Measurements from ENCODE around the gene PRDM8.

The PRDM8 gene

GRCh38 chr4:80192252-80192866 is 4.9 kb upstream of the PRDM8 start:
- DNase-seq (ENCODE audit: extremely low spot score), result no peak
- no peak for TF ChIP-seq CTCF (IDR thresholded peaks at IDR 0.05; ENCODE audit: control extremely low read depth, extremely low read depth, low read depth, missing control alignments)
- ChIA-PET POLR2A (no interaction called here), CTCF (interaction anchor here (0.9 kb wide), 1 partner anchor 10 kb away, joined by 3 read pairs; no protein-coding TSS in a partner anchor)

DNA sequence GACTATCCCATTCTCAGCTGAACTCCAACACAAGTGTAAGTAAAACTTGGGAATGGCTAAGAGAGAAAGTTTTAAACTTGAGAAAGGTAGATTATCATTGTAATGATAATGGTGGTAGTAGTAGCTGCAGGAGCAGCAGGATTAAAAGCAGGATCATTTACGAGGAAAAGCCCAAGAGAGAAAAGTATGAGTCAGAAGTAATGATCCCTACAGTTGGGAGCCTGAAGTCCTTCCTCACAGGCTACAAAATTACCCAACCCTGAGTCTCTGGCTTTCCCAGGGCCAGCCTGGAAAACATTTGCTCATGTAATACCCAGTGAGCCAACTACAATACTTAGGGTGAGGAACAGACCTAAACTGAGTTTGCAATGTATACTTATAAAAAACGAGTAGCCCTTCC is 4.4 kb upstream of the PRDM8 start:
- no peak for DNase-seq (ENCODE audit: extremely low spot score)
- ChIA-PET CTCF (no interaction called here), POLR2A (no interaction called here)
- TF ChIP-seq CTCF (IDR thresholded peaks at IDR 0.05; ENCODE audit: control extremely low read depth, extremely low read depth, low read depth, missing control alignments), result no peak

- no peak for TF ChIP-seq CTCF (IDR thresholded peaks at IDR 0.05; ENCODE audit: control extremely low read depth, extremely low read depth, low read depth, missing control alignments)
- ChIA-PET POLR2A (no interaction called here), CTCF (interaction anchor here (1.1 to 1.6 kb wide), 3 partner anchors 9 to 12 kb away, joined by 3 to 7 read pairs (median 4); no protein-coding TSS in a partner anchor)
- DNase-seq (ENCODE audit: extremely low spot score), result no peak
Observed at GRCh38 chr4:80195441-80196140, 1.7 kb upstream of the PRDM8 start.

DNA sequence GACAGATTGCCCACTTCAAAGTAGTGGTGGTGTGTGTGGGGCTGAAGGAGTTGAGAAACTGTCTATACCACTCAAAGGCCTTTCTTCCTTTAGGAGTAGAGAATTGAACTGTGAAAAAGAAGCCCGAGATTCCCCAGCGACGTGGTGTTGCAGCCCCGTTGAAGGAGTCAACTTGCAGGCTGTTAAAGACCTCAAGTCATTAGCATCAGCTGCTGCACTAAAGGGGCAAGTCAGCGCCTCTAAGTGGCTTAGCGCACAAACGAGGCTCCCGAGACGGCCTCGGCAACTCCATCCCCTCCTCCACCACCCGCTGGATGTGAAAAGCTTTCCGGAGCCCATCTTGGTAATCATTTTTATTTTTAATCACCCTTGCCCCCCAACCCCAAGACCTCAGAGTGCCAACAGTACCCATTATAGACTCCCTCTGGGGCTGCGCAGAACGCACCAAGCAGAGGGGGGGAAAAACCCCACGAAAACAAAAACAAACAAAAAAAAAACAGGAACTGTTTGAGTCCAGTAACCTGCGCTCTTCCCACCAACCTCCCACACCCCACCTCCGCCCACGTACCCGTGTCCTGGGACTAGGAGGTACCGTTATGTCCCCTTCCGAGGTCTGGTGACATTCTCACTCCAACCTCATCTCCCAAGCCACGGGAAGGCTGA is 913 bp upstream of the PRDM8 start:
- POLR2A ChIA-PET, result no interaction called here
- no peak for TF ChIP-seq CTCF (IDR thresholded peaks at IDR 0.05; ENCODE audit: control extremely low read depth, extremely low read depth, low read depth, missing control alignments)
- DNase-seq (ENCODE audit: extremely low spot score), result no peak
- CTCF ChIA-PET, result interaction anchor here (1.1 to 1.6 kb wide), 4 partner anchors 8 to 13 kb away, joined by 3 to 7 read pairs (median 5); no protein-coding TSS in a partner anchor

DNA sequence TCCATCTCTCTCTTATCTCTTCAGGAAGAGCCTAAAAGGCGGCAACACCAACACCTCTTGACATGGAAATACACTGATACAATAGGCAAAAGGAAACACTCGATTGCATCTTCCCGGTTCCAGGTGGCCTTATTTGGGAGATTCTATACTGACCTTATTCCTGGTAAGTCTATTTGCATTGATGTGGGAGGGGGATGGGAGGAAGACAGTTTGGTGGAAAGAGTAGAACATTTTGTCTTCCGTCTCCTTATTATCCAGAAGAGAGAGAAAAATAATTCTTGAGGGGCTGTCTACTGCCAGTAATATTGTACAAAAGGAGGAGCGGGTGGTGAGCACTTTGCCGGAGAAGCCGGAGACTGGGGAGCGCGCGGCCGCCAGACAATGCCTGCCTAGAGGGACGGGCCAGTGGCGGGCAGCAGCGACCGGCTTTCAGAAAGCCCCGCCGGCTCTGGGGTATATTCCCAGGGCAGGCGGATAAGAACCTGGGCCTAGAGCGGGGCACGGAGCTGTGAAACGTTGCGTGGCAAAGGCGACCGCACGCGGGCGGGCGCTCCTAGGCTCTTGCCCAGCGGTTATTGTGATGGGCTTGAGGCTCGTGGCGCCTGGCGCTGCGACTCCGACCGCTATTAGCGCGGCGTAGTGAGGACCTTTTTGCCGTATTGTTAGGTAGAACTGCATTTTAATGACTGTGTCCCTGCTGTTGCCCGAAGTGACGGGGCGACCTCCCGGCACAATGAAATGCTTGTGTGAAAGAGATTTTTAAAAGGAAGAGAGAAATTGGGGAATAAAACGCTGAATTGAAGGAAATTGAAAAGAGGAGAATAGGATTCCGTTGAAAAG is 518 bp downstream of the PRDM8 start:
- DNase-seq (ENCODE audit: extremely low spot score), result no peak
- ChIA-PET POLR2A (no interaction called here), CTCF (interaction anchor here (1.4 kb wide), 2 partner anchors 12 to 16 kb away, joined by 4 to 6 read pairs; no protein-coding TSS in a partner anchor)
- no peak for TF ChIP-seq CTCF (IDR thresholded peaks at IDR 0.05; ENCODE audit: control extremely low read depth, extremely low read depth, low read depth, missing control alignments)

DNA sequence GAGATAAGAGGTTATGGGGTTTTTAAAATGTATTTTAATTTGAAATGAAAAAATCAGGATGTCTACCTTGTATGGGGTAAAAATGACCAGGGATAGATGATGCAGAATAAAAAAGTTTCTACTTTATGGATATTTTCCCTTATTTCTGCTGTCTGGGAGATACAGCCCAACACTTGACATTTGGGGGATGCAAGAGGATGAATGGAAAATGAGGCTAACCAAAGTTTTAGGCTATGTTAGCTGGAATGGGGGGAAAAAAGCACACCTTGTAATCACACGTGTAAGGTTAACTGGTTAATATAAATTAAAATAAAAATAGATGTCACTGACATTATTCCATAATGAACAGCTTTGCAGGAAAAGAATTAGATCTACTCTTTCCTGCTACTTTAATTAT is 1.1 kb downstream of the PRDM8 start:
- CTCF ChIA-PET, result interaction anchor here (1.4 kb wide), 1 partner anchor 15 kb away, joined by 4 read pairs; no protein-coding TSS in a partner anchor
- POLR2A ChIA-PET, result no interaction called here
- TF ChIP-seq CTCF (IDR thresholded peaks at IDR 0.05; ENCODE audit: control extremely low read depth, extremely low read depth, low read depth, missing control alignments), result no peak
- DNase-seq (ENCODE audit: extremely low spot score), result no peak

Data from GM10248 (cell line).